ENCODE results near the gene PRTG.

PRTG gene

DNA sequence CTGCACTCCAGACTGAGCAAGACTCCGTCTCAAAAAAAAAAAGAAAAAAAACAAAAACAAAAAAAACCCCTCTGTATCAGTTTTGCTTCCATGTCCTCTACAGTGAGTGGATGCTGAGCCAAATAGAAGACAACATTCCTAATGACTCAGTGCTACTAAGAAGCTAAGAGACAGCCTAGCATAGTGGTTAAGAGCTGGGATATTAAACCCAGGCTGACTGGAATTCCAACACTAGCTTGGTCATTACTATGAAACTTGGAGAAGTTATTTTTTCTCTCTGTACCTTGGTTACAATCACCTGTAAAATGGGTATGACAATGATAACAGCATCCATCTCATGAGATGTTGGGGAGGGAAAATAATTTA, 93.9 kb downstream of the PRTG start:
- Histone ChIP-seq H3K36me3 (no peaks in the 10 kb centered on the region), H3K27ac (no peak overlapping the region), H3K27me3 (no peaks in the 10 kb centered on the region), H3K4me3 (ENCODE audit: low read depth in 1 of 2, low read length in 1 of 2) (no peak overlapping the region), H3K4me1 (ENCODE audit: control insufficient read depth in 1 of 2, insufficient read depth in 1 of 2, low read depth in 1 of 2, low read length in 1 of 2) (no peaks in the 10 kb centered on the region), H3K9me3 (no peaks in the 10 kb centered on the region)
- TF ChIP-seq, protein P1, sequence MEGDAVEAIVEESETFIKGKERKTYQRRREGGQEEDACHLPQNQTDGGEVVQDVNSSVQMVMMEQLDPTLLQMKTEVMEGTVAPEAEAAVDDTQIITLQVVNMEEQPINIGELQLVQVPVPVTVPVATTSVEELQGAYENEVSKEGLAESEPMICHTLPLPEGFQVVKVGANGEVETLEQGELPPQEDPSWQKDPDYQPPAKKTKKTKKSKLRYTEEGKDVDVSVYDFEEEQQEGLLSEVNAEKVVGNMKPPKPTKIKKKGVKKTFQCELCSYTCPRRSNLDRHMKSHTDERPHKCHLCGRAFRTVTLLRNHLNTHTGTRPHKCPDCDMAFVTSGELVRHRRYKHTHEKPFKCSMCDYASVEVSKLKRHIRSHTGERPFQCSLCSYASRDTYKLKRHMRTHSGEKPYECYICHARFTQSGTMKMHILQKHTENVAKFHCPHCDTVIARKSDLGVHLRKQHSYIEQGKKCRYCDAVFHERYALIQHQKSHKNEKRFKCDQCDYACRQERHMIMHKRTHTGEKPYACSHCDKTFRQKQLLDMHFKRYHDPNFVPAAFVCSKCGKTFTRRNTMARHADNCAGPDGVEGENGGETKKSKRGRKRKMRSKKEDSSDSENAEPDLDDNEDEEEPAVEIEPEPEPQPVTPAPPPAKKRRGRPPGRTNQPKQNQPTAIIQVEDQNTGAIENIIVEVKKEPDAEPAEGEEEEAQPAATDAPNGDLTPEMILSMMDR (IDR thresholded peaks at IDR 0.05): no peak

DNA sequence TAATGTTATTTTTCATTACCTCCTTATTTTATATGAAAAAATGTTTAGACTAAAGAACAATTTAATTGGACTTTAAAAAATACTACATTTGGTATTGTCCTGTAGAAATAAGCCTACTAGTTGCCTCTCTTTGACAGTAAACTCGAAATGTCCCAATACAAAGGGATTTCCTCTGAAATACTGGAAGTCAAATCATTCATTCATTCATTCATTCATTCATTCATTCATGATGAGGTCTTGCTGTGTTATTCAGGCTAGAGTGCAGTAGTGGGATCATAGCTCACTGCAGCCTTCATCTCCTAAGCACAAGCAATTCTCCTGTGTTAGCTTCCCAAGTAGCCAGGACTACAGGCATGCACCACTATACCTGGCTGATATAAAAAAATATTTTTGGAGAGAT, 104.2 kb downstream of the PRTG start:
- TF ChIP-seq, protein P1 (IDR thresholded peaks at IDR 0.05): no peak
- no peaks in the 10 kb centered on the region for H3K36me3 ChIP-seq
- no peaks in the 10 kb centered on the region for H3K4me1 ChIP-seq (ENCODE audit: control insufficient read depth in 1 of 2, insufficient read depth in 1 of 2, low read depth in 1 of 2, low read length in 1 of 2)
- no peak overlapping the region for H3K4me3 ChIP-seq (ENCODE audit: low read depth in 1 of 2, low read length in 1 of 2)
- no peaks in the 10 kb centered on the region for H3K9me3 ChIP-seq
- no peak overlapping the region for H3K27ac ChIP-seq
- H3K27me3 ChIP-seq: no peaks in the 10 kb centered on the region

DNA sequence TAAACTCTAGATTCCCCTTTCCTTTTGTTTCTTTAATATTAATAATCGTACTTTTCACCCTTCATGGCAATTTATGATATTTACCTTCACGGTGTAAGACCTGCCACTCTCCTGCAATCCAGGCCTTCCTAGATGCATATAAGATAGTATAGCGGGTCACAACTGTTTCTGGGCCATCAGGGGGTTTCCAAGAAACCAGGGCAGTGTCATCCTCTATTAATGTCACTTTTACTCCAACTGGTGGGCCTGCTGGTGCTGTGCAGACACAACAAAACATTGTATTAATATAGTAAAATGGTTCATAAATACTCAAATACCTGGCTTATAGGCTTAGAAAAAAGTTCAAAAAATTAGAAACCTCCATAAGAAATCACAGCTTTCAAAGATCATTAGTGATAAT, 105.9 kb downstream of the PRTG start:
- Histone ChIP-seq H3K4me1 (ENCODE audit: control insufficient read depth in 1 of 2, insufficient read depth in 1 of 2, low read depth in 1 of 2, low read length in 1 of 2) (no peaks in the 10 kb centered on the region), H3K4me3 (ENCODE audit: low read depth in 1 of 2, low read length in 1 of 2) (no peak overlapping the region), H3K36me3 (no peaks in the 10 kb centered on the region), H3K27me3 (no peaks in the 10 kb centered on the region), H3K27ac (no peak overlapping the region), H3K9me3 (no peaks in the 10 kb centered on the region)
- TF ChIP-seq, protein P1 (IDR thresholded peaks at IDR 0.05): no peak

DNA sequence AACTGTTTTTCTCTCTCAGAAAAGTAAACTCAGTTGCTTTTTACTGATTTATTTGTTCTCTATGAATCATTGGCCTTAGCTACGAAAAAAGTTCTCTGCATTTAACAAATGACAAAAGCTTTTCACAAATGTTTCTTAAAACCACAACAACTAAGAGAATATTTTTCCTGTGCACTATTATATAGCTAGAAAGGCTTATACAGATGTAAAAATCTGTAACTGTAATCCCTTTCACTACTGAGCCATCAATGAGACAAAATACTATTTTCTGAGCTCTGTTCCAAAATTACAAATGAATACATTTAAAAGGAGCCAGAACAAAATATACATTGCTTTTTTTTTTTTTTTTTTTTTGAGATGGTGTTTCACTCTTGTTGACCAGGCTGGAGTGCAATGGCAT, 109.2 kb downstream of the PRTG start:
- no peak overlapping the region for H3K27ac ChIP-seq

DNA sequence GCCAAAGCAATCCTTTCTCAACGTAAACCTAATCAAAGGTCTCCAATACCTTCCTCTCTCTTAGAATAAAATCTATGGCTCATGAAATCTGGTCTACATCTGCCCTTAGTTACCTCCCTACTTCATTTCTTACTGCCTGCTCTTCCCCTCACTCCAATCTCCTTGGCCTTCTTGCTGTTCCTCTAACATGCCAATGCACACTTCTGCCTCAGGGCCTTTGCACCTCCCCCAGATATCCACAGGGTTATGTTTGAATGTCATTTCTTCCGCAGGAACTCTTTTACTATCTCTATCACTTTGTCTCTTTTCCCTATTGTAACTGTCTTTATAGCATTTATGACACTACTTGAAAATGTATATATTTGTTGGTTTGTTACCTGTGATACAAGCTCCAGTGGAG, 110.5 kb downstream of the PRTG start:
- Histone ChIP-seq H3K9me3 (no peaks in the 10 kb centered on the region), H3K4me3 (ENCODE audit: low read depth in 1 of 2, low read length in 1 of 2) (no peak overlapping the region), H3K27ac (no peak overlapping the region), H3K36me3 (no peaks in the 10 kb centered on the region), H3K4me1 (ENCODE audit: control insufficient read depth in 1 of 2, insufficient read depth in 1 of 2, low read depth in 1 of 2, low read length in 1 of 2) (no peaks in the 10 kb centered on the region), H3K27me3 (no peaks in the 10 kb centered on the region)
- TF ChIP-seq, protein P1 (IDR thresholded peaks at IDR 0.05): no peak

More for the DNA sequence above, 109.2 kb downstream of the PRTG start:
- H3K4me1 ChIP-seq (ENCODE audit: control insufficient read depth in 1 of 2, insufficient read depth in 1 of 2, low read depth in 1 of 2, low read length in 1 of 2): no peaks in the 10 kb centered on the region
- no peak overlapping the region for H3K4me3 ChIP-seq (ENCODE audit: low read depth in 1 of 2, low read length in 1 of 2)
- no peaks in the 10 kb centered on the region for H3K36me3 ChIP-seq
- H3K9me3 ChIP-seq: no peaks in the 10 kb centered on the region
- TF ChIP-seq, protein P1 (IDR thresholded peaks at IDR 0.05): no peak
- H3K27me3 ChIP-seq: no peaks in the 10 kb centered on the region

DNA sequence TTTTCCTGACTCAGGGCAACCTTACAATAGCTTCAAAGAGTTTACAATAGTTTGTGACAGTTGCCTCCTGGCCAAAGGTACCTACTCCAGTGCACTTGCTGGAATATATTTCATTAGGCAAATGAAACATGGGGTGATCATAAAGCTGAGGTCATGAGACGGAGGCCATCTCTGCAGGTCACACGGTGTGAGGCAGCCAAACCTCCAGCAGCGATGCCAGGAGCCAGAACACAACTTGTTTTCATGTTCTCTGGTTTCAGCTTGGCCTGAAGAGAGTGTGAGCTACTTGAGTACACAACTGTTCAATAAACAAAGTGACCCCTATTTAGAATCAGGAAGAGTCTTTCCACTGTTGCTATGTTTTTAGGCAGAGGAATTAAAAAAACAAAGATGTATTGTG, 112.1 kb downstream of the PRTG start:
- Histone ChIP-seq H3K4me3 (ENCODE audit: low read depth in 1 of 2, low read length in 1 of 2) (no peak overlapping the region), H3K27ac (no peak overlapping the region), H3K36me3 (no peaks in the 10 kb centered on the region), H3K27me3 (no peaks in the 10 kb centered on the region), H3K4me1 (ENCODE audit: control insufficient read depth in 1 of 2, insufficient read depth in 1 of 2, low read depth in 1 of 2, low read length in 1 of 2) (no peaks in the 10 kb centered on the region), H3K9me3 (no peaks in the 10 kb centered on the region)
- TF ChIP-seq, protein P1 (IDR thresholded peaks at IDR 0.05): no peak
